ENCODE results near the gene SFT2D1.

SFT2D1 gene

DNA sequence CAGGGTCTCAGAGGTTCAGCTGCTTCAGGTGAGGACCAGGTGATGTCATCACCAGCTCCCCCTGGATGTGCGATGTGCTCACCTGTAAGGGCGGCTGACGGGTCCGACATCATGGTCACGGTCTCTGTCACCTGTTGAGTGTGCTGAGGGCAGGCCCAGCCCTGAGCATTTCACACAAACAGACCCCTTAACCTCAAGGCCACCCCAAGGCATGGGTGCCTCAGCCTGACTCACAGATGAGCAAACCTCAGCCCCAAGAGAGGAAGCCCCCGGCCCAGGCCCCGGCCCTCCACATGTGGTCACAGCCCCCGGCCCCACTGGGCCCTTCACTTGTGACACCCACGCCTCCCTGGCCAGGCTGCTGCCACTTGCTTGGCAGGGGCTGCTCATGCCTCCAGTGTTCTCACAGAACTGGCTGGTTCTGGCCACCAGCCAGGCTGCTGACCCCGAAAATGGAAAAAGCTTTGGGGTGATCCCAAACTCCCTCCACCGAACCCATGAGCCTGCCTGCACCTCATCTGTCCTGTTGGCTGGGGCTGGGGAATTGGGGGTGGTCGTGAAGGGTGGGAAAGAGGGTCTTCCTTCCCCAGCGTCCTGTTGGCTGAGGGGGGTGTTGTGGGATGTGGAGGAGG, 67.5 kb downstream of the SFT2D1 start:
- H3K4me3 ChIP-seq (ENCODE audit: severe bottlenecking), result no peak overlapping the region
- no peaks in the 10 kb centered on the region for H3K27me3 ChIP-seq (ENCODE audit: insufficient read depth, poor library complexity, severe bottlenecking)
- H3K4me1 ChIP-seq (ENCODE audit: insufficient read depth, poor library complexity, severe bottlenecking), result no peaks in the 10 kb centered on the region
- no peaks in the 10 kb centered on the region for H3K9me3 ChIP-seq (ENCODE audit: severe bottlenecking)
- no peaks in the 10 kb centered on the region for H3K36me3 ChIP-seq (ENCODE audit: low read depth)
- DNase-seq (ENCODE audit: low spot score) (no peak), ATAC-seq (ENCODE audit: low read depth) (no peak)
- no peak overlapping the region for H3K27ac ChIP-seq (ENCODE audit: poor library complexity, severe bottlenecking)
- TF ChIP-seq CTCF (IDR thresholded peaks at IDR 0.05; ENCODE audit: poor library complexity, severe bottlenecking), result no peak

GRCh38 chr6:166274163-166274562, 68.2 kb downstream of the SFT2D1 start:
- no peak overlapping the region for H3K4me3 ChIP-seq (ENCODE audit: severe bottlenecking)
- TF ChIP-seq CTCF (IDR thresholded peaks at IDR 0.05; ENCODE audit: poor library complexity, severe bottlenecking), result no peak
- DNase-seq (ENCODE audit: low spot score) (no peak), ATAC-seq (ENCODE audit: low read depth) (no peak)
- no peaks in the 10 kb centered on the region for H3K9me3 ChIP-seq (ENCODE audit: severe bottlenecking)
- no peaks in the 10 kb centered on the region for H3K4me1 ChIP-seq (ENCODE audit: insufficient read depth, poor library complexity, severe bottlenecking)
- H3K27me3 ChIP-seq (ENCODE audit: insufficient read depth, poor library complexity, severe bottlenecking), result no peaks in the 10 kb centered on the region
- no peak overlapping the region for H3K27ac ChIP-seq (ENCODE audit: poor library complexity, severe bottlenecking)
- no peaks in the 10 kb centered on the region for H3K36me3 ChIP-seq (ENCODE audit: low read depth)

DNA sequence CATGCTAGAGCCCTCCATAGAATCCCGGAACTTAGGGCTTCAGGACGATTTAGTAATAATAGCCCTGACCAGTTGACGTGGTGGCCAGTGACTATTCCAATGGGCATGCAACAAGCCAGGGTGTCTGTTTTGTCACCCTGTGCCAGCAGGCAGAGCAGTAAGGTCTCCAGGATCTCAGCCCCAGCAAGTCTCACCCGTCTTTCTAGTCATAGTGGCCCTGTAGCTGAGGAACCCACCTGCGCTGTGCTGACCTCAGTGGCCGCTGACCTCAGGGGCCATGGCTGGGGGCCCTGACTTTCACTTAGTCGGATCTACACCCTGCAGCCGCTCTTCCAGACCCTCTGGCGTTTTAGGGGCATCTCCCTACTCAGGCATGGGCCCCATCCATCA, 71.0 kb downstream of the SFT2D1 start:
- Histone ChIP-seq H3K4me3 (ENCODE audit: severe bottlenecking) (no peak overlapping the region), H3K9me3 (ENCODE audit: severe bottlenecking) (no peaks in the 10 kb centered on the region), H3K27ac (ENCODE audit: poor library complexity, severe bottlenecking) (no peak overlapping the region), H3K36me3 (ENCODE audit: low read depth) (no peaks in the 10 kb centered on the region), H3K4me1 (ENCODE audit: insufficient read depth, poor library complexity, severe bottlenecking) (no peaks in the 10 kb centered on the region), H3K27me3 (ENCODE audit: insufficient read depth, poor library complexity, severe bottlenecking) (no peaks in the 10 kb centered on the region)
- ATAC-seq (ENCODE audit: low read depth) (no peak), DNase-seq (ENCODE audit: low spot score) (no peak)
- TF ChIP-seq CTCF (IDR thresholded peaks at IDR 0.05; ENCODE audit: poor library complexity, severe bottlenecking), result no peak

- H3K4me1 ChIP-seq (ENCODE audit: insufficient read depth, poor library complexity, severe bottlenecking), result no peaks in the 10 kb centered on the region
- DNase-seq (ENCODE audit: low spot score) (no peak), ATAC-seq (ENCODE audit: low read depth) (no peak)
- H3K27ac ChIP-seq (ENCODE audit: poor library complexity, severe bottlenecking), result no peak overlapping the region
- H3K4me3 ChIP-seq (ENCODE audit: severe bottlenecking), result no peak overlapping the region
- no peaks in the 10 kb centered on the region for H3K36me3 ChIP-seq (ENCODE audit: low read depth)
- H3K27me3 ChIP-seq (ENCODE audit: insufficient read depth, poor library complexity, severe bottlenecking), result no peaks in the 10 kb centered on the region
- no peak for TF ChIP-seq CTCF (IDR thresholded peaks at IDR 0.05; ENCODE audit: poor library complexity, severe bottlenecking)
- no peaks in the 10 kb centered on the region for H3K9me3 ChIP-seq (ENCODE audit: severe bottlenecking)
These were observed 71.5 kb downstream of the SFT2D1 start for GRCh38 chr6:166270706-166271375.

All from RWPE2 (cell line).